GM21447 (cell line): Measurements from ENCODE around the gene HIC2.
"Not testable (repeated sequence)": the region's sequence is repeated elsewhere in the genome, so short reads cannot be mapped to it uniquely, and the experiment has no call there.

Source experiments
- ATAC-seq: cut with Tn5 transposase; IDR thresholded peaks from one replicate; pipeline ENCODE4 v1.9.1; 2021; ENCODE audit not compliant: unreplicated experiment

HIC2 gene

GRCh38 chr22:21417227-21417746 lies at the start of gene HIC2:
HIC2 (plus strand) TSS chr22:21417371; CDS start chr22:21442832, 25,461 bp downstream.
- ATAC-seq = peak; percentile 67

- ATAC-seq = not testable (repeated sequence)
These were observed 48.4 kb upstream of the HIC2 start for GRCh38 chr22:21368603-21369310.

- not testable (repeated sequence) for ATAC-seq
These were observed 41.3 kb upstream of the HIC2 start for GRCh38 chr22:21375880-21376279.

DNA sequence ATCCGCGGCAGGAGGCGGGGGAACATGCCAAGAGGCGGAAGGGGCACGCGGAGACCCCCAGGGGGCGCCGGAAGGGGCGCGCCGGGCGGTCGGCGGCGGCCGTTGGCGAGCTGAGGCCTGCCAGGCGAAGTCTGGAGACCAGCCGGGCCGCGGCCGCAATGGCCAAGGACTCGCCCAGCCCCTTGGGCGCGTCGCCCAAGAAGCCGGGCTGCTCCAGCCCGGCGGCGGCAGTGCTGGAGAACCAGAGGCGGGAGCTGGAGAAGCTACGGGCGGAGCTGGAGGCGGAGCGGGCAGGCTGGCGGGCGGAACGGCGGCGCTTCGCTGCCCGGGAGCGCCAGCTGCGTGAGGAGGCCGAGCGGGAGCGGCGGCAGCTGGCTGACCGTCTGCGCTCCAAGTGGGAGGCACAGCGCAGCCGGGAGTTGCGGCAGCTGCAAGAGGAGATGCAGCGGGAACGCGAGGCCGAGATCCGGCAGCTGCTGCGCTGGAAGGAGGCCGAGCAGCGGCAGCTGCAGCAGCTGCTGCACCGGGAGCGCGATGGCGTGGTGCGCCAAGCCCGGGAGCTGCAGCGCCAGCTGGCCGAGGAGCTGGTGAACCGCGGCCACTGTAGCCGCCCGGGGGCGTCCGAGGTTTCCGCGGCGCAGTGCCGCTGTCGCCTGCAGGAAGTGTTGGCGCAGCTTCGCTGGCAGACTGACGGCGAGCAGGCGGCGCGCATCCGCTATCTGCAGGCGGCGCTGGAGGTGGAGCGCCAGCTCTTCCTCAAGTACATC lies 33.3 kb upstream of the HIC2 start, which contains the start of gene RIMBP3B:
RIMBP3B (plus strand) TSS at position 51 of the 767 bp plus-strand sequence; CDS start at position 159, 108 bp downstream.
- ATAC-seq = not testable (repeated sequence)

- ATAC-seq = not testable (repeated sequence)
These were observed 32.5 kb upstream of the HIC2 start for GRCh38 chr22:21384468-21385357.

DNA sequence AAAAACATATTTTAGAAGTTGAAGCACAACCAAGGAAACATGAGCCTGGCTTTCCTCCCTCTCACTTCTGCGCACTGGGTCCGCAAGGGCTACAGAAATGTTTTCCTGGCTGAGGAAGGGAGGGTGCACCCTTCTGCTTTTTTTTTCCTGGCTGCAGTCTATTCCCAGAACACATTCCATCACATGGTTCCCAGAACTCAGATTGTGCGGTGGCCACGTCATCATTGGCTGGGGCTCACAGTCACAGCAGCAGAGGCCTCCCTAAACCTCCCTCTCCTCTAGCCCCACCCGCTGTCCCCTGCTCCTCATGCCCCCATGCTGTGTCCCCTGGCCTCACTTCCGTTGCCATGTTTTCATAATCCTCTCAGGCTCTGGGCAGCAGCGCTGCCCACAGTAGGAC lies 27.7 kb upstream of the HIC2 start:
- not testable (repeated sequence) for ATAC-seq

- not testable (repeated sequence) for ATAC-seq
These were observed 27.2 kb upstream of the HIC2 start for GRCh38 chr22:21390013-21390412.

DNA sequence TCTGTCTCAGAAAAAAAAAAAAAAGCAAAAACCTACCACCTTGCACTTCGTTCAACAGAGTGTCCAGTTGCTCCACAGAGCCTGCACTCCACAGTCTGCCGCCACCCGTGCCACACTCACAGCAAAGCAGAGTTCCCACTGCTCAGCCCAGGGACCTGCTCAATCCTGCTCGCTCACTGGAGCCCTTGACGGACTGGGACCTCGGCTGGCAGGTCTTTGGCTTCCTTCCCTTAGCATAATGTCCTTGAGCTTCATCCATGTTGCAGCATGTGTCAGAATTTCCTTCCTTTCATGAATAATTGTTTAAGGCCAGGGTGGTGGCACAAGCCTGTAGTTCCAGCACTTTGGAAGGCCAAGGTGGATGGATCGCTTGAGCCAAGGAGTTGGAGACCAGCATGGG lies 22.6 kb upstream of the HIC2 start:
- ATAC-seq = not testable (repeated sequence)

- not testable (repeated sequence) for ATAC-seq
These were observed 15.8 kb upstream of the HIC2 start for GRCh38 chr22:21401197-21401969.

GRCh38 chr22:21402763-21403314 lies 14.3 kb upstream of the HIC2 start:
- ATAC-seq = not testable (repeated sequence)

DNA sequence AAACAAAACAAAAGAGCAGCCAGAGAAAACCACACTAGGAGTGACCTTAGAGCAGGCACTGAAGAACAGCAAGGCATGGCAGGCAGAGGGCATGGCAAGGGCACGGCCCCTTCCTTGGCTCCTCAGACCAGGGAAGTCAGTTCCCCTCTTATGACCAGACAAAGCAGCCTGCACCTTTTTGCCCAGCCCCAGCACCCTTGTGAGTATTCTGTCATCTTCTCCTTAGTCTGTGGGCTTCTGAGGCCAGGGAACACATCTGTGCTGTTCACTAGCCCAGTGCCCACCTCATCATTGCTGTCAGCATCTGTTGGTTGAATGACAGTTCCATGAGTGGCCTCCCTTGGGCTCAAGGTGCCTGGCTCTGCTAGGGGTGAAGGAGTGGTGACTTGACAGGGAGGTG lies 10.0 kb upstream of the HIC2 start:
- ATAC-seq = not testable (repeated sequence)

- ATAC-seq = not testable (repeated sequence)
These were observed 9.4 kb upstream of the HIC2 start for GRCh38 chr22:21407792-21408191.

GRCh38 chr22:21416375-21416774 lies 796 bp upstream of the HIC2 start:
- not testable (repeated sequence) for ATAC-seq

DNA sequence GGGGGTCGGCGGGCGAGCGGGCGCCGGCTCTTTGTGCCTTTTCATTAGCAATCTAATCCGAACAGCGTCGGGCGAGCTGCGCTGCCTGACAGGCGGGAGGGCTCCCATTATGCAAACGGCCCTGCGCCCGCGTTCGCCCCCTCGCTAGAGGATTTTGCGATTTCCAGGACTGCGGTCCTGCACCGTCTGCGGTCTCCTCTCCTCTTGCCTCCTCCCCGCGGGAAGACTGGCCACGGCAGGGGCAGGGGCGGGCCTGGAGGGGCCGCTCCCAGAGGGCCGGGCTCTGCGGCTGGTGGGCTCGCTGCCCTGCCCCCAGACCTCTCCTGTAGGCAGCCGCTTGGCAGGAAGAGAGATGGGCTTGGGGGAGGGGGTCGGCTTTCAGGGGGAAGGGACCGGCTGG lies 682 bp downstream of the HIC2 start:
- peak; percentile 24 for ATAC-seq

DNA sequence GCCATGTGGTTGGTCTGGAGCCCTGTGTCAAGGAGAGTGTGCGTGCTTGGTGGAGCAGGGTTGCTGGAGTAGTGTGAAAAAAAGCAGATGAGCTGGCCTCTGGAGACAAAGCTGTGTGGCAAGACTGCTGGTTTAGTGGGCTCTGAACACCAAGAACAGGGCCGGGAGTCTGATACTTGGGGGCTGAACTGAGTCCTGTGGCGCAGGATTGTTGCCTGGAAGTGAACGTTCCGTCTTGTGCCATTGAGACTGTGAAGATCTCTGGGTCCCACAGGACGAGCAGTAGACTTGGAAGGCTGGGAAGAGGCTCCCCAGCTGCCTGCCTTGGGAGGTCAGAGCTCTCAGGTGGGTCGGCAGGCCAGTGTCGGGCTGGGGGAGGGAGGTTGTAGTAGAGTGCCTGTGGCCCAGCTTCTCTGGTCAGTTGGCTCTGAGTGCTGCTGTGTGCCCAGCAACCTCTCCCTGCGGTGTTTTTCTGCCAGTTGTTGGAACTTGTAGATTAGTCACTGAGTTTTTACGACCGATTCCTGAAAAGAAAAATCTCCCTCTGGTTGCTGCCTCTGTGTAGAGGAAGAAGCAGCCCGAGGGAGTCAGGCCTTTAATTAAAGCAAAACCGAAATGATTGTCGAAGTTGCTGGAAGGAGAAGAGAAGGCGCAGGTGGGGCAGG lies 1.9 kb downstream of the HIC2 start:
- not testable (repeated sequence) for ATAC-seq

GRCh38 chr22:21420180-21420763 lies 3.1 kb downstream of the HIC2 start:
- ATAC-seq = not testable (repeated sequence)

DNA sequence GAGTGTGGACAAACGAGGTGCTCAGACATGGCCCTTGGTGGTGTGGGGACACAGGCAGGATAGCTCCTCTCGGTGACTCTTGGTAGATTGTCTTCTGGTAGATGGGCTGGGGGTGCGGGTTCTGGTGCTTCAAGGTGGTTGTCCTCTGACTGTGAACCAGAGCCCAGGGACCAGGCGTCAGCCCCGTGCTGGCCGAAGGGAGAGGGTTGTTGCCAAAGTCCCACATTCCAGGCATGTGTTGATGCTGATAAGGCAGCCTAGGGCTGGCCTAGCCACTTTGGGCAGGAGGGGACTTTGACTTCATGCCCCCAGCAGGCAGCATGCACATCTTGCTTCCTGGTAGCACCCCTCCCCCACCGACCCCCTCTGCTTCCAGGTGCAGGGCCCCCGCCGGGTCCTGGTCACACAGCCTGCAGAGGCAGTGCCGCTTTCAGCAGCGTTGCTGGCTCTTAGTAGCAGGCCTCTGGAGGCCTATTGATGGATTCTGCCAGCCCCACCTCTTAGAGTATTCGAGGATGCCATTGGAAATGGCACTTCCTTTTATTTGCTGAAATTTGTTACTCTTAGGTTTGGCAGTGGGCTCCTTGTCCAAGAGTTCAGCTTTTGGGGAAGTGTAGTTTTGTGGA lies 7.0 kb downstream of the HIC2 start:
- ATAC-seq = not testable (repeated sequence)
